Cardiac septum (tissue), 1 donor: Measurements from ENCODE around the gene MTM1. TPM values are rescaled to one million over a fixed set of nuclear protein-coding genes. Genes with fewer than 3 reads are reported as not detected.
A peak's percentile ranks its signal among the peaks of the same experiment; 100 is the strongest.

Source experiments
- DNase-seq: peaks from one replicate; pipeline ENCODE4 v3.0.0-alpha.2; 2020; ENCODE audit warnings: low spot score
- intact Hi-C: fragments of 100-400 bp; cut with DNase I; formaldehyde crosslinking; loops from one replicate; pipeline ENCODE4 v1.14.0; 2022
- total RNA-seq: library from RNA; stranded (reverse); fragmentation: NEBNext Ultra II Directional; extraction: Animal tissue kit (Norgen Biotek cat#: 25700); gene quantifications from one replicate; pipeline ENCODE4 v1.2.1, GENCODE V29; 2021
- donor health status: DM: no; HTN: no; CAD: no.

Gene MTM1
- total RNA-seq, 1 donor from 2014 or later, result 9.5 TPM

GRCh38 chrX:150547375-150548115, 20.9 kb upstream of the MTM1 start:
- intact Hi-C loops, result loop anchor here (2.0 to 10.0 kb wide), 3 partner anchors 21 to 183 kb away; partner anchors contain the start of genes MAMLD1 and MTM1
- DNase-seq, result peak; percentile 87

GRCh38 chrX:150548251-150548650, 20.2 kb upstream of the MTM1 start:
- intact Hi-C loops, result loop anchor here (5.0 to 10.0 kb wide), 2 partner anchors 41 to 183 kb away; partner anchors contain the start of gene MAMLD1
- DNase-seq, result no peak

GRCh38 chrX:150548684-150549083, 19.7 kb upstream of the MTM1 start:
- intact Hi-C loops, result loop anchor here (5.0 to 10.0 kb wide), 2 partner anchors 41 to 184 kb away; partner anchors contain the start of gene MAMLD1
- no peak for DNase-seq

GRCh38 chrX:150551963-150552362, 16.5 kb upstream of the MTM1 start:
- intact Hi-C loops, result no loop called here
- DNase-seq, result no peak

- intact Hi-C loops, result no loop called here
- DNase-seq, result no peak
These were observed 10.0 kb upstream of the MTM1 start for GRCh38 chrX:150558424-150558823.

- intact Hi-C loops, result no loop called here
These were observed 3.6 kb upstream of the MTM1 start for GRCh38 chrX:150564838-150565237.

GRCh38 chrX:150565551-150565950, 2.9 kb upstream of the MTM1 start:
- intact Hi-C loops, result no loop called here
- no peak for DNase-seq

More at GRCh38 chrX:150564838-150565237, 3.6 kb upstream of the MTM1 start:
- DNase-seq, result no peak

- DNase-seq, result no peak
- intact Hi-C loops, result no loop called here
These were observed 1.7 kb upstream of the MTM1 start for GRCh38 chrX:150566734-150567182.

- intact Hi-C loops, result loop anchor here (2.0 kb wide), 1 partner anchor 21 kb away; no protein-coding TSS in a partner anchor
- no peak for DNase-seq
These were observed 639 bp upstream of the MTM1 start for GRCh38 chrX:150567645-150568319.

GRCh38 chrX:150569155-150569477, 695 bp downstream of the MTM1 start:
- no peak for DNase-seq
- intact Hi-C loops, result loop anchor here (2.0 kb wide), 1 partner anchor 22 kb away; no protein-coding TSS in a partner anchor

GRCh38 chrX:150570512-150570911, 2.1 kb downstream of the MTM1 start:
- DNase-seq, result no peak
- intact Hi-C loops, result loop anchor here (10.0 kb wide), 1 partner anchor 206 kb away; the partner anchor contains the start of gene MAMLD1

GRCh38 chrX:150572206-150572605, 3.8 kb downstream of the MTM1 start:
- DNase-seq, result no peak
- intact Hi-C loops, result loop anchor here (10.0 kb wide), 1 partner anchor 207 kb away; the partner anchor contains the start of gene MAMLD1

GRCh38 chrX:150573106-150573505, 4.7 kb downstream of the MTM1 start:
- intact Hi-C loops, result loop anchor here (10.0 kb wide), 1 partner anchor 208 kb away; the partner anchor contains the start of gene MAMLD1
- no peak for DNase-seq

- no peak for DNase-seq
- intact Hi-C loops, result loop anchor here (10.0 kb wide), 1 partner anchor 209 kb away; the partner anchor contains the start of gene MAMLD1
These were observed 5.3 kb downstream of the MTM1 start for GRCh38 chrX:150573702-150574101.

GRCh38 chrX:150574559-150575418, 6.4 kb downstream of the MTM1 start:
- no peak for DNase-seq
- intact Hi-C loops, result loop anchor here (10.0 kb wide), 1 partner anchor 210 kb away; the partner anchor contains the start of gene MAMLD1

GRCh38 chrX:150575419-150575814, 7.0 kb downstream of the MTM1 start:
- intact Hi-C loops, result loop anchor here (10.0 kb wide), 1 partner anchor 211 kb away; the partner anchor contains the start of gene MAMLD1
- no peak for DNase-seq

- DNase-seq, result no peak
- intact Hi-C loops, result loop anchor here (10.0 kb wide), 1 partner anchor 212 kb away; the partner anchor contains the start of gene MAMLD1
These were observed 8.8 kb downstream of the MTM1 start for GRCh38 chrX:150577174-150577573.

GRCh38 chrX:150581093-150581775, 12.8 kb downstream of the MTM1 start:
- no peak for DNase-seq
- intact Hi-C loops, result no loop called here
